HepG2 (cell line): ENCODE data around the gene RAC3. TPM values are rescaled to one million over a fixed set of nuclear protein-coding genes. Genes with fewer than 3 reads are reported as not detected.

Experiments used
- ARNT2 ChIP-seq: sonication (generic); formaldehyde crosslinking; IDR thresholded peaks from 2 replicates; pipeline ENCODE4 v1.8.0; 2022; ENCODE audit warnings: mild to moderate bottlenecking, low read depth, missing genetic modification reagents, moderate library complexity
- CC2D1A ChIP-seq: sonication (generic); formaldehyde crosslinking; IDR thresholded peaks from 2 replicates; pipeline ENCODE4 v1.8.1; 2023; ENCODE audit warnings: mild to moderate bottlenecking, missing genetic modification reagents
- CREB1 ChIP-seq, 2 experiments: fragments of 450-650 bp in 1 of 2; IDR thresholded peaks; 2 replicates each; pipeline ENCODE4 v1.6.1; 2016 to 2017; ENCODE audit warnings: control low read depth in 1 of 2, mild to moderate bottlenecking in 1 of 2, missing compliant biosample characterization in 1 of 2, missing genetic modification characterization in 1 of 2
- IRF2 ChIP-seq: IDR thresholded peaks from 2 replicates; pipeline ENCODE4 v1.6.1; 2018; ENCODE audit warnings: missing genetic modification reagents, missing compliant biosample characterization
- RAD51 ChIP-seq: fragments of 450-650 bp; IDR thresholded peaks from 2 replicates; pipeline ENCODE4 v1.6.1; 2016; ENCODE audit warnings: borderline replicate concordance
- STAT6 ChIP-seq: sonication (generic); formaldehyde crosslinking; IDR thresholded peaks from 2 replicates; pipeline ENCODE4 v1.4.0; 2020; ENCODE audit warnings: missing genetic modification reagents, mild to moderate bottlenecking, borderline replicate concordance
- TARDBP ChIP-seq: sonication (generic); formaldehyde crosslinking; IDR thresholded peaks from 2 replicates; pipeline ENCODE4 v1.8.0; 2022; ENCODE audit warnings: mild to moderate bottlenecking, missing genetic modification reagents
- ZBTB4 ChIP-seq: sonication (generic); formaldehyde crosslinking; IDR thresholded peaks from 2 replicates; pipeline ENCODE4 v1.4.0; 2020; ENCODE audit warnings: missing genetic modification reagents, mild to moderate bottlenecking, borderline replicate concordance
- ZBTB40 ChIP-seq, 2 experiments: fragments of 450-650 bp in 1 of 2; sonication (generic) in 1 of 2; formaldehyde crosslinking in 1 of 2; IDR thresholded peaks; 2 replicates each; pipeline versions ENCODE4 v1.6.1 to v1.8.0; 2016 to 2022; ENCODE audit warnings: antibody characterized with exemption in 1 of 2, mild to moderate bottlenecking in 1 of 2, missing genetic modification reagents in 1 of 2
- ZC3H13 ChIP-seq: sonication (generic); formaldehyde crosslinking; IDR thresholded peaks from 2 replicates; pipeline ENCODE4 v1.8.1; 2023; ENCODE audit warnings: mild to moderate bottlenecking, missing genetic modification reagents, moderate library complexity
- ZNF572 ChIP-seq: sonication (generic); formaldehyde crosslinking; IDR thresholded peaks from 2 replicates; pipeline ENCODE4 v1.5.1; 2020; ENCODE audit warnings: mild to moderate bottlenecking, missing genetic modification reagents
- ZNF589 ChIP-seq: sonication (generic); formaldehyde crosslinking; conservative IDR thresholded peaks from 2 replicates; pipeline ENCODE4 v1.8.0; 2022; ENCODE audit warnings: mild to moderate bottlenecking, moderate library complexity, missing genetic modification reagents
- polyA plus RNA-seq, 8 experiments: library from polyadenylated mRNA; depleted of rRNA in 3 of 8; stranded (reverse) in 7 of 8; unstranded in 1 of 8; fragments of >200 nt; fragmentation: Illumina TruSeq in 4 of 8; extraction: Trizol in 4 of 8; gene quantifications; 2 replicates each; pipeline versions ENCODE4 v1.2.1 to v1.2.3, GENCODE V29; 2011 to 2016; ENCODE audit warnings: low read depth in 4 of 8, missing spikeins in 1 of 8, mixed read lengths in 1 of 8; ENCODE audit not compliant: insufficient read depth in 1 of 8
- total RNA-seq, 5 experiments: library from RNA; depleted of rRNA; stranded (reverse); fragments of >200 nt; fragmentation: Illumina TruSeq; extraction: Trizol; gene quantifications; 2 replicates each; pipeline ENCODE4 v1.2.3, GENCODE V29; 2016; ENCODE audit warnings: low read depth in 1 of 5

RAC3 gene
- total and polyA plus RNA-seq, 2 of the 13 experiments (the other 11 are each of a cell fraction or from before 2014, with no cell fraction given): 10.5 to 21.3 TPM

GRCh38 chr17:81995463-81996231 lies 35.8 kb upstream of the RAC3 start (continued):
- 0 out of 2 replicates have a peak, but pooled peaks have one; percentile 21 for TF ChIP-seq STAT6 (CRISPR knock-in tag)
- peak; percentile 53; the same call in 1 of the 2 replicates for TF ChIP-seq IRF2 (CRISPR knock-in tag)
- TF ChIP-seq TARDBP (CRISPR knock-in tag): no peak
- TF ChIP-seq ARNT2 (CRISPR knock-in tag): peak; percentile 74
- 0 out of 2 replicates have a peak, but pooled peaks have one; percentile 54 for TF ChIP-seq ZBTB4 (CRISPR knock-in tag)
- no peak for TF ChIP-seq ZNF572 (CRISPR knock-in tag)
- TF ChIP-seq ZBTB40 (IDR thresholded peaks at IDR 0.05): no peak
- TF ChIP-seq ZBTB40 (CRISPR knock-in tag; IDR thresholded peaks at IDR 0.05): peak; percentile 61; the same call in 1 of the 2 replicates
- peak; percentile 94 for TF ChIP-seq ZNF589
- TF ChIP-seq ZC3H13: peak; percentile 96
- no peak for TF ChIP-seq RAD51
- TF ChIP-seq CC2D1A: no peak
- 0 out of 2 replicates have a peak, but pooled peaks have one; percentile 6 for TF ChIP-seq CREB1 (IDR thresholded peaks at IDR 0.05)
- no peak for TF ChIP-seq CREB1 (CRISPR knock-in tag; IDR thresholded peaks at IDR 0.05)
